PC-3 (cell line): ENCODE measurements around the gene CENPT. TPM values are rescaled to one million over a fixed set of nuclear protein-coding genes. Genes with fewer than 3 reads are reported as not detected.

Experiments
- ATAC-seq: fragments of 200-7000 bp; cut with Tn5 transposase; 2 replicates; pipeline ENCODE4 v1.9.1; 2020; ENCODE audit warnings: mild to moderate bottlenecking, moderate library complexity
- BruUV-seq: library from RNA; stranded (reverse); fragments of 400-500 nt; replicated peaks from 2 replicates; lab custom pipeline; 2021; lab: Mats Ljungman, UMichigan
- CTCF ChIA-PET: fragments of 300-600 bp; sonication (Branson Sonifier 250); formaldehyde crosslinking; loops from one replicate; lab custom pipeline; 2022; ENCODE audit warnings: antibody characterized with exemption; lab: Charles Lee
- POLR2A ChIA-PET: fragments of 300-600 bp; sonication (Branson Sonifier 250); formaldehyde crosslinking; loops from one replicate; lab custom pipeline; 2022; ENCODE audit warnings: antibody characterized with exemption; ENCODE audit not compliant: unreplicated experiment; lab: Charles Lee
- DNase-seq: peaks from one replicate; pipeline ENCODE4 v3.0.0-alpha.2; 2015
- H2AFZ ChIP-seq: fragments of 300-600 bp; sonication (generic); 2 replicates; pipeline ENCODE4 v1.6.0; 2016; ENCODE audit warnings: antibody characterized with exemption, low read length
- H3F3A ChIP-seq: fragments of 300-600 bp; sonication (generic); one replicate; pipeline ENCODE4 v1.6.0; 2017; ENCODE audit warnings: antibody characterized with exemption, low read length, control low read depth, mild to moderate bottlenecking; ENCODE audit not compliant: unreplicated experiment
- H3K27ac ChIP-seq: fragments of 300-600 bp; sonication (generic); 2 replicates; pipeline ENCODE4 v1.5.1; 2016; ENCODE audit warnings: mild to moderate bottlenecking, low read length
- H3K27me3 ChIP-seq: fragments of 300-600 bp; sonication (generic); 2 replicates; pipeline ENCODE4 v1.6.1; 2016; ENCODE audit warnings: low read length, mixed read lengths
- H3K36me3 ChIP-seq: fragments of 300-600 bp; sonication (generic); 2 replicates; pipeline ENCODE4 v1.6.1; 2016; ENCODE audit warnings: low read depth, mixed run types, low read length, mixed read lengths
- H3K4me1 ChIP-seq: fragments of 300-600 bp; sonication (generic); 2 replicates; pipeline ENCODE4 v1.5.1; 2016; ENCODE audit warnings: low read length; ENCODE audit not compliant: insufficient read depth
- H3K4me2 ChIP-seq: fragments of 300-600 bp; sonication (generic); 2 replicates; pipeline ENCODE4 v1.6.0; 2016; ENCODE audit warnings: low read length
- H3K4me3 ChIP-seq: fragments of 300-600 bp; sonication (generic); 2 replicates; pipeline ENCODE4 v1.5.1; 2016; ENCODE audit warnings: mild to moderate bottlenecking, low read length, mixed read lengths
- H3K79me2 ChIP-seq: fragments of 300-600 bp; sonication (generic); 2 replicates; pipeline ENCODE4 v1.6.1; 2017; ENCODE audit warnings: low read length, mixed read lengths
- H3K9ac ChIP-seq: fragments of 300-600 bp; sonication (generic); 2 replicates; pipeline ENCODE4 v1.6.0; 2016; ENCODE audit warnings: mild to moderate bottlenecking, low read length
- H3K9me2 ChIP-seq: fragments of 300-600 bp; sonication (generic); replicated peaks from 2 replicates; pipeline ENCODE4 v1.6.1; 2016; ENCODE audit warnings: mixed run types, low read length, mixed read lengths
- H3K9me3 ChIP-seq: fragments of 300-600 bp; sonication (generic); 2 replicates; pipeline ENCODE4 v1.6.1; 2016; ENCODE audit warnings: low read length, mixed read lengths
- H4K20me1 ChIP-seq: fragments of 300-600 bp; sonication (generic); 2 replicates; pipeline ENCODE4 v1.6.1; 2016; ENCODE audit warnings: low read length, mixed read lengths
- CTCF ChIP-seq: fragments of 300-600 bp; sonication (generic); conservative IDR thresholded peaks from 2 replicates; pipeline ENCODE4 v1.5.1; 2017; ENCODE audit warnings: antibody characterized with exemption, low read depth, mild to moderate bottlenecking, low read length
- EZH2 ChIP-seq: fragments of 300-600 bp; sonication (generic); IDR thresholded peaks from one replicate; pipeline ENCODE4 v1.6.1; 2017; ENCODE audit warnings: antibody characterized with exemption, mild to moderate bottlenecking, low read length; ENCODE audit not compliant: unreplicated experiment
- EZH2phosphoT487 ChIP-seq: fragments of 300-600 bp; sonication (generic); IDR thresholded peaks from 2 replicates; pipeline ENCODE4 v1.6.1; 2018; ENCODE audit warnings: mild to moderate bottlenecking, antibody characterized with exemption, low read length, borderline replicate concordance
- intact Hi-C: fragments of 100-400 bp; cut with micrococcal nuclease; formaldehyde crosslinking; loops from 2 replicates; pipeline ENCODE4 v1.9.0; 2023
- total RNA-seq: library from RNA; depleted of rRNA; stranded (reverse); fragments of >200 nt; gene quantifications from 2 replicates; pipeline ENCODE4 v1.2.3, GENCODE V29; 2014

Gene CENPT
- total RNA-seq, 1 experiment from 2014 or later: 35.1 TPM

- CTCF ChIA-PET: no interaction called here
- Histone ChIP-seq H3K9ac (no peak overlapping the region), H3K27ac (no peak overlapping the region), H3K4me1 (no peaks in the 10 kb centered on the region), H3K27me3 (no peaks in the 10 kb centered on the region), H3K4me3 (no peak overlapping the region), H3K79me2 (peaks cover 26% of the 10 kb centered on the region), H2AFZ (no peak overlapping the region), H4K20me1 (no peaks in the 10 kb centered on the region), H3K4me2 (no peak overlapping the region), H3K9me2 (no peaks in the 10 kb centered on the region), H3K36me3 (no peaks in the 10 kb centered on the region), H3F3A (no peaks in the 10 kb centered on the region), H3K9me3 (no peaks in the 10 kb centered on the region)
- POLR2A ChIA-PET: no interaction called here
- no TSS peak for BruUV-seq
- DNase-seq: no peak
- no peak for TF ChIP-seq EZH2
- TF ChIP-seq CTCF: no peak
- TF ChIP-seq EZH2phosphoT487: no peak
- intact Hi-C loops: no loop called here
- no peak for ATAC-seq
Measured at GRCh38 chr16:67796099-67796718, 51.3 kb downstream of the CENPT start.

- no peaks in the 10 kb centered on the region for H3F3A ChIP-seq
- TF ChIP-seq EZH2 (no peak), EZH2phosphoT487 (no peak), CTCF (no peak)
- no peaks in the 10 kb centered on the region for H4K20me1 ChIP-seq
- H3K79me2 ChIP-seq: no peaks in the 10 kb centered on the region
- DNase-seq (no peak), ATAC-seq (no peak)
- no peak overlapping the region for H3K9ac ChIP-seq
- H3K9me3 ChIP-seq: no peaks in the 10 kb centered on the region
- no peaks in the 10 kb centered on the region for H3K9me2 ChIP-seq
- H3K4me2 ChIP-seq: no peak overlapping the region
- no peak overlapping the region for H3K27ac ChIP-seq
- H3K36me3 ChIP-seq: no peaks in the 10 kb centered on the region
- BruUV-seq: no TSS peak
- intact Hi-C loops: no loop called here
- CTCF ChIA-PET: no interaction called here
- H3K4me3 ChIP-seq: no peak overlapping the region
- no peak overlapping the region for H2AFZ ChIP-seq
- POLR2A ChIA-PET: no interaction called here
- no peaks in the 10 kb centered on the region for H3K4me1 ChIP-seq
- H3K27me3 ChIP-seq: no peaks in the 10 kb centered on the region
Measured at GRCh38 chr16:67790071-67790470, 57.4 kb downstream of the CENPT start.

- Histone ChIP-seq H3F3A (no peaks in the 10 kb centered on the region), H4K20me1 (no peaks in the 10 kb centered on the region), H3K4me1 (no peaks in the 10 kb centered on the region), H2AFZ (no peak overlapping the region), H3K4me2 (no peak overlapping the region), H3K9me3 (no peaks in the 10 kb centered on the region), H3K27ac (no peak overlapping the region), H3K27me3 (no peaks in the 10 kb centered on the region), H3K9me2 (no peaks in the 10 kb centered on the region), H3K4me3 (no peak overlapping the region), H3K9ac (no peak overlapping the region), H3K36me3 (no peaks in the 10 kb centered on the region), H3K79me2 (peaks cover 2% of the 10 kb centered on the region; the same call in 1 of the 2 replicates)
- BruUV-seq: no TSS peak
- TF ChIP-seq EZH2 (no peak), EZH2phosphoT487 (no peak), CTCF (no peak)
- ChIA-PET CTCF (no interaction called here), POLR2A (interaction anchor here (0.6 kb wide), 1 partner anchor 70 kb away, joined by 10 read pairs; no protein-coding TSS in a partner anchor)
- intact Hi-C loops: no loop called here
- no peak for DNase-seq
- no peak for ATAC-seq
Measured at GRCh38 chr16:67786491-67786890, 61.0 kb downstream of the CENPT start.
